HEK293 (cell line): ENCODE measurements around the gene WDR7.

ENCODE experiments used
- CTCF ChIA-PET: fragments of 350-600 bp; formaldehyde crosslinking; extraction: SDS; loops from one replicate; lab custom pipeline; 2021; ENCODE audit warnings: antibody characterized with exemption; lab: Yijun Ruan, JAX
- POLR2A ChIA-PET: fragments of 300-600 bp; formaldehyde crosslinking; extraction: SDS; loops from one replicate; lab custom pipeline; 2020; ENCODE audit warnings: antibody characterized with exemption, inconsistent platforms; lab: Yijun Ruan, JAX
- H3K27ac ChIP-seq: fragments of 200-500 bp; sonication (Bioruptor generic); 2 replicates; pipeline ENCODE4 v1.5.1; 2014; ENCODE audit warnings: low read depth, low read length, control low read depth, inconsistent platforms; ENCODE audit errors: extremely low read depth
- H3K36me3 ChIP-seq, 2 experiments: fragments of 200-500 bp in 1 of 2; sonication (Bioruptor generic) in 1 of 2; 1 replicate in 1 of 2; 2 replicates in 1 of 2; pipeline ENCODE4 v1.5.1; 2014 to 2017; ENCODE audit warnings: inconsistent platforms in 2 of 2, low read length in 2 of 2; ENCODE audit not compliant: control insufficient read depth in 2 of 2, insufficient read depth in 1 of 2
- H3K4me1 ChIP-seq: fragments of 200-500 bp; sonication (Bioruptor generic); 2 replicates; pipeline ENCODE4 v1.5.1; 2014; ENCODE audit warnings: mild to moderate bottlenecking, low read length, inconsistent platforms; ENCODE audit not compliant: control insufficient read depth, insufficient read depth
- H3K4me3 ChIP-seq: 2 replicates; pipeline ENCODE4 v1.5.1; 2011; ENCODE audit warnings: low read depth, mild to moderate bottlenecking, control low read depth, low read length, moderate library complexity
- H3K9me3 ChIP-seq: fragments of 200-500 bp; sonication (Bioruptor generic); 2 replicates; pipeline ENCODE4 v1.5.1; 2014; ENCODE audit warnings: low read depth, low read length, inconsistent platforms; ENCODE audit not compliant: control insufficient read depth, insufficient read depth
- BCL11A ChIP-seq: fragments of 450-650 bp; formaldehyde crosslinking; IDR thresholded peaks from 2 replicates; pipeline ENCODE4 v1.5.1; 2016; ENCODE audit warnings: low read depth, missing biosample characterization, missing genetic modification characterization
- CTCF ChIP-seq: fragments of 450-650 bp; formaldehyde crosslinking; IDR thresholded peaks from 2 replicates; pipeline ENCODE4 v1.5.1; 2016; ENCODE audit warnings: missing biosample characterization, missing genetic modification characterization
- EGR2 ChIP-seq: fragments of 450-650 bp; formaldehyde crosslinking; IDR thresholded peaks from 2 replicates; pipeline ENCODE4 v1.5.1; 2016; ENCODE audit warnings: low read depth, missing biosample characterization, missing genetic modification characterization
- IKZF3 ChIP-seq: fragments of 450-650 bp; IDR thresholded peaks from 2 replicates; pipeline ENCODE4 v1.5.0; 2018; ENCODE audit warnings: missing biosample characterization, mild to moderate bottlenecking, missing genetic modification characterization, moderate library complexity
- KLF9 ChIP-seq: fragments of 450-650 bp; formaldehyde crosslinking; IDR thresholded peaks from 2 replicates; pipeline ENCODE4 v1.5.1; 2016; ENCODE audit warnings: missing biosample characterization, missing genetic modification characterization, low read depth
- OVOL3 ChIP-seq: fragments of 450-650 bp; formaldehyde crosslinking; IDR thresholded peaks from 2 replicates; pipeline ENCODE4 v1.5.1; 2016; ENCODE audit warnings: missing biosample characterization, missing genetic modification characterization
- PRDM10 ChIP-seq: fragments of 450-650 bp; formaldehyde crosslinking; IDR thresholded peaks from 2 replicates; pipeline ENCODE4 v1.5.1; 2016; ENCODE audit warnings: missing biosample characterization, missing genetic modification characterization
- PRDM6 ChIP-seq: fragments of 450-650 bp; formaldehyde crosslinking; IDR thresholded peaks from 2 replicates; pipeline ENCODE4 v1.5.1; 2017; ENCODE audit warnings: missing biosample characterization, missing genetic modification characterization
- REPIN1 ChIP-seq: fragments of 450-650 bp; formaldehyde crosslinking; IDR thresholded peaks from 2 replicates; pipeline ENCODE4 v1.5.1; 2017; ENCODE audit warnings: missing biosample characterization, missing genetic modification characterization, low read depth
- SP2 ChIP-seq: fragments of 450-650 bp; formaldehyde crosslinking; IDR thresholded peaks from 2 replicates; pipeline ENCODE4 v1.5.1; 2016; ENCODE audit warnings: missing biosample characterization, missing genetic modification characterization
- TRIM28 ChIP-seq: IDR thresholded peaks from 2 replicates; pipeline ENCODE4 v1.6.1; 2011; ENCODE audit warnings: low read length, control low read depth, borderline replicate concordance
- ZBTB49 ChIP-seq: fragments of 450-650 bp; formaldehyde crosslinking; IDR thresholded peaks from 2 replicates; pipeline ENCODE4 v1.5.1; 2016; ENCODE audit warnings: missing biosample characterization, missing genetic modification characterization, low read depth
- ZNF114 ChIP-seq: fragments of 450-650 bp; formaldehyde crosslinking; IDR thresholded peaks from 2 replicates; pipeline ENCODE4 v1.5.0; 2017; ENCODE audit warnings: missing biosample characterization, missing genetic modification characterization
- ZNF138 ChIP-seq: fragments of 450-650 bp; formaldehyde crosslinking; IDR thresholded peaks from 2 replicates; pipeline ENCODE4 v1.5.1; 2016; ENCODE audit warnings: missing biosample characterization, missing genetic modification characterization, borderline replicate concordance
- ZNF140 ChIP-seq: fragments of 450-650 bp; formaldehyde crosslinking; IDR thresholded peaks from 2 replicates; pipeline ENCODE4 v1.5.1; 2016; ENCODE audit warnings: missing biosample characterization, missing genetic modification characterization
- ZNF148 ChIP-seq: fragments of 450-650 bp; formaldehyde crosslinking; IDR thresholded peaks from 2 replicates; pipeline ENCODE4 v1.5.0; 2017; ENCODE audit warnings: missing biosample characterization, missing genetic modification characterization, borderline replicate concordance
- ZNF274 ChIP-seq, 2 experiments: fragments of 200-500 bp in 1 of 2; fragments of 450-650 bp in 1 of 2; sonication (Bioruptor generic) in 1 of 2; formaldehyde crosslinking in 1 of 2; IDR thresholded peaks; 2 replicates each; pipeline versions ENCODE4 v1.5.1 to v1.6.1; 2014 to 2016; ENCODE audit warnings: borderline replicate concordance in 1 of 2, inconsistent platforms in 1 of 2, low read length in 1 of 2, missing biosample characterization in 1 of 2, missing genetic modification characterization in 1 of 2
- ZNF501 ChIP-seq: fragments of 450-650 bp; formaldehyde crosslinking; IDR thresholded peaks from 2 replicates; pipeline ENCODE4 v1.5.1; 2016; ENCODE audit warnings: missing biosample characterization, missing genetic modification characterization
- ZNF558 ChIP-seq: fragments of 450-650 bp; formaldehyde crosslinking; IDR thresholded peaks from 2 replicates; pipeline ENCODE4 v1.5.1; 2016; ENCODE audit warnings: missing biosample characterization, missing genetic modification characterization
- ZNF560 ChIP-seq: fragments of 450-650 bp; formaldehyde crosslinking; IDR thresholded peaks from 2 replicates; pipeline ENCODE4 v1.5.1; 2017; ENCODE audit warnings: missing biosample characterization, missing genetic modification characterization, borderline replicate concordance
- ZNF561 ChIP-seq: fragments of 450-650 bp; IDR thresholded peaks from 2 replicates; pipeline ENCODE4 v1.5.1; 2018; ENCODE audit warnings: missing biosample characterization, missing genetic modification characterization, borderline replicate concordance
- ZNF596 ChIP-seq: fragments of 450-650 bp; IDR thresholded peaks from 2 replicates; pipeline ENCODE4 v1.5.0; 2018; ENCODE audit warnings: missing biosample characterization, mild to moderate bottlenecking, missing genetic modification characterization, moderate library complexity
- ZNF600 ChIP-seq: fragments of 450-650 bp; formaldehyde crosslinking; IDR thresholded peaks from 2 replicates; pipeline ENCODE4 v1.5.1; 2016; ENCODE audit warnings: missing biosample characterization, missing genetic modification characterization
- ZNF610 ChIP-seq: fragments of 450-650 bp; formaldehyde crosslinking; IDR thresholded peaks from 2 replicates; pipeline ENCODE4 v1.5.1; 2016; ENCODE audit warnings: missing biosample characterization, missing genetic modification characterization, borderline replicate concordance
- ZNF626 ChIP-seq: fragments of 450-650 bp; sonication (Bioruptor Pico); formaldehyde crosslinking; IDR thresholded peaks from 2 replicates; pipeline ENCODE4 v1.5.1; 2018; ENCODE audit warnings: missing biosample characterization, missing genetic modification characterization, inconsistent platforms
- ZNF701 ChIP-seq: fragments of 450-650 bp; formaldehyde crosslinking; IDR thresholded peaks from 2 replicates; pipeline ENCODE4 v1.5.1; 2016; ENCODE audit warnings: missing biosample characterization, missing genetic modification characterization

WDR7 gene

GRCh38 chr18:56835331-56835730 lies 184.2 kb downstream of the WDR7 start:
- no peaks in the 10 kb centered on the region for H3K4me1 ChIP-seq
- no peak overlapping the region for H3K4me3 ChIP-seq
- H3K9me3 ChIP-seq: no peaks in the 10 kb centered on the region
- no peaks in the 10 kb centered on the region for H3K36me3 ChIP-seq
- H3K27ac ChIP-seq: no peak overlapping the region
- POLR2A ChIA-PET: no interaction called here
- TF ChIP-seq CTCF (tag by site-specific recombination): no peak
- TF ChIP-seq ZNF148 (tag by site-specific recombination): no peak
- no peak for TF ChIP-seq ZNF114
- TF ChIP-seq ZNF560: no peak
- no peak for TF ChIP-seq KLF9 (tag by site-specific recombination)
- no peak for TF ChIP-seq ZNF701 (tag by site-specific recombination)
- TF ChIP-seq ZNF561 (tag by site-specific recombination): no peak
- no peak for TF ChIP-seq ZNF138 (tag by site-specific recombination)
- TF ChIP-seq SP2: no peak
- no peak for TF ChIP-seq ZBTB49
- no peak for TF ChIP-seq ZNF558 (tag by site-specific recombination)
- TF ChIP-seq EGR2: no peak
- no peak for TF ChIP-seq ZNF600
- TF ChIP-seq TRIM28: no peak
- no peak for TF ChIP-seq ZNF596
- no peak for TF ChIP-seq ZNF274 (IDR thresholded peaks at IDR 0.05; ENCODE audit: low read length)
- no peak for TF ChIP-seq ZNF274 (tag by site-specific recombination; IDR thresholded peaks at IDR 0.05; ENCODE audit: borderline replicate concordance)
- no peak for TF ChIP-seq REPIN1
- no peak for TF ChIP-seq OVOL3 (tag by site-specific recombination)
- CTCF ChIA-PET: interaction anchor here (0.6 kb wide), 1 partner anchor 596 kb away, joined by 3 read pairs; no protein-coding TSS in a partner anchor

GRCh38 chr18:56836173-56836572 lies 185.0 kb downstream of the WDR7 start:
- H3K4me3 ChIP-seq: no peak overlapping the region
- H3K36me3 ChIP-seq: no peaks in the 10 kb centered on the region
- H3K9me3 ChIP-seq: no peaks in the 10 kb centered on the region
- no peak overlapping the region for H3K27ac ChIP-seq
- no peaks in the 10 kb centered on the region for H3K4me1 ChIP-seq
- CTCF ChIA-PET: no interaction called here
- POLR2A ChIA-PET: no interaction called here
- no peak for TF ChIP-seq ZNF501 (tag by site-specific recombination)
- TF ChIP-seq ZNF610 (tag by site-specific recombination): no peak
- no peak for TF ChIP-seq ZNF626 (tag by site-specific recombination)
- no peak for TF ChIP-seq PRDM6 (tag by site-specific recombination)
- no peak for TF ChIP-seq BCL11A (tag by site-specific recombination)
- no peak for TF ChIP-seq PRDM10 (tag by site-specific recombination)
- no peak for TF ChIP-seq IKZF3 (tag by site-specific recombination)
- TF ChIP-seq ZNF140 (tag by site-specific recombination): no peak
